Endometrial microvascular endothelial cells (primary cell): ENCODE measurements around the gene INSM1. TPM values are rescaled to one million over a fixed set of nuclear protein-coding genes. Genes with fewer than 3 reads are reported as not detected.
"Not testable (repeated sequence)": the region's sequence is repeated elsewhere in the genome, so short reads cannot be mapped to it uniquely, and the experiment has no call there.

ENCODE experiments used
- in situ Hi-C: cut with HindIII; loops from 2 replicates; pipeline ENCODE4 v1.10.0; 2017; ENCODE audit warnings: low sequenced_read_pairs, low pct_unique_long_range_greater_than_20kb; ENCODE audit errors: inconsistent ontology term
- total RNA-seq: library from RNA; depleted of rRNA; stranded (reverse); fragments of >200 nt; gene quantifications from one replicate; pipeline ENCODE4 v1.2.3, GENCODE V29; 2015; ENCODE audit errors: inconsistent ontology term

INSM1 gene, protein sequence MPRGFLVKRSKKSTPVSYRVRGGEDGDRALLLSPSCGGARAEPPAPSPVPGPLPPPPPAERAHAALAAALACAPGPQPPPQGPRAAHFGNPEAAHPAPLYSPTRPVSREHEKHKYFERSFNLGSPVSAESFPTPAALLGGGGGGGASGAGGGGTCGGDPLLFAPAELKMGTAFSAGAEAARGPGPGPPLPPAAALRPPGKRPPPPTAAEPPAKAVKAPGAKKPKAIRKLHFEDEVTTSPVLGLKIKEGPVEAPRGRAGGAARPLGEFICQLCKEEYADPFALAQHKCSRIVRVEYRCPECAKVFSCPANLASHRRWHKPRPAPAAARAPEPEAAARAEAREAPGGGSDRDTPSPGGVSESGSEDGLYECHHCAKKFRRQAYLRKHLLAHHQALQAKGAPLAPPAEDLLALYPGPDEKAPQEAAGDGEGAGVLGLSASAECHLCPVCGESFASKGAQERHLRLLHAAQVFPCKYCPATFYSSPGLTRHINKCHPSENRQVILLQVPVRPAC
- total RNA-seq = not detected

GRCh38 chr20:20367575-20368417 lies at the start of gene INSM1:
Gene INSM1 (plus strand): TSS chr20:20368104. CDS start chr20:20368268, 164 bp downstream.
- in situ Hi-C loops = no loop called here

- in situ Hi-C loops = no loop called here
Observed at GRCh38 chr20:20318365-20319161, 49.3 kb upstream of the INSM1 start.

DNA sequence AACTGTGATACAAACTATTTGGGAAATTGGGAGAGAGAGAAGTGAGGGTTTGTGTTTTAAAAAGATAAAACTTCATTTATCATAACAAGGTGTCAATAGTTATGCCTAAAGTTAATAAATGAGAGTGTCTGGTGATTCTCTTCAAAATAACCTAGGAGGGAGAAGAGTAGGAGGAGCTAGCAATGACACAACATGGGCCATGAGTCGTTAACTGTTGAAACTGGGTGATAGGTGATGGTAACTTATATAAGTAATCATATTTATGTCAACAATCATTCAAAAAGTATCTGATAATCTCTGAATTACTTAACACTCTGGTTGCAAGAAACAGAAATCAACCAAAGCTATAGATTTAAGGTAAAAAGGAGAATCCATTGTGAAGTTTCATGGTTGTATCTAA lies 46.8 kb upstream of the INSM1 start:
- in situ Hi-C loops = no loop called here

GRCh38 chr20:20321917-20322316 lies 46.0 kb upstream of the INSM1 start:
- in situ Hi-C loops = no loop called here

DNA sequence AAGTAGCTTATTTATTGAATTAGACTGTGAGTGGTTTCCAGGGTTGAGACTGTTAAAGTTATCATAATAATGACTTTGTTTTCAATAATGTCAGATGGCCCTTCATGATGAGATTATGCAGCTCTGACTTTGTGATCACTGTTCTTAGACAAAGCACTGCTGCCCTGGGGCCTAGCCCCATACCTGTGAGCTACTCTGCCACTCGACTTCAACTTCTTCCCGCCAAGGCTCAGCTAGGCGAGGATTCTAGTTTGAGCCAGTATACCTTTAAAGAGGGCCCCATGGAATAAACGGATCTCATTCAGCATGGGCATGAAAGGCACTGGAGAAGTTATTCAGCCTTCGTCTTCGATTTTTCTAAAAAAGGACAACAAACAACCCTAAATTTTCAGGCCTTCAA lies 45.0 kb upstream of the INSM1 start:
- in situ Hi-C loops = no loop called here

GRCh38 chr20:20327746-20328145 lies 40.2 kb upstream of the INSM1 start:
- in situ Hi-C loops = no loop called here

DNA sequence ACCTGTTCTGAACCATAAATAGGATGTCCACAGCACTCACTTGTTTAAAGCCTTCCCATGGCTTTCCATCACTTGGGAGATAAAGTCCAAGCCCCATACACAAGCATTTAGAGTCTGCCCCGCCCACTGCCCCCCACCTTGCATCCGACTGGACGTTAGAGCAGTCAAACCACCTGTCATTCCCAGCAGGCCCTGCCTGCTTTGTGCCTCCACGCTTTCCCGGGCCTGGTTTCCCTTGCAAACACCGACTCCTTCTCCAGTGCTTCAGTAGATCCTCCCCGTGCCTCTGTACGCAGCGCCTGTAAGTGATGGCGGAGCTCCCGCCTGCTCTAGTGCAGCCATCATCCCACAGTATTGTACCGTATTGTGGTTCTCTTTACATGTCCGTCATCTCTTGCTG lies 38.3 kb upstream of the INSM1 start:
- in situ Hi-C loops = no loop called here

GRCh38 chr20:20331156-20331555 lies 36.7 kb upstream of the INSM1 start:
- in situ Hi-C loops = no loop called here

- in situ Hi-C loops = no loop called here
Observed at GRCh38 chr20:20331817-20332216, 36.1 kb upstream of the INSM1 start.

GRCh38 chr20:20333866-20334265 lies 34.0 kb upstream of the INSM1 start:
- in situ Hi-C loops = no loop called here

GRCh38 chr20:20334489-20334888 lies 33.4 kb upstream of the INSM1 start:
- in situ Hi-C loops = no loop called here

DNA sequence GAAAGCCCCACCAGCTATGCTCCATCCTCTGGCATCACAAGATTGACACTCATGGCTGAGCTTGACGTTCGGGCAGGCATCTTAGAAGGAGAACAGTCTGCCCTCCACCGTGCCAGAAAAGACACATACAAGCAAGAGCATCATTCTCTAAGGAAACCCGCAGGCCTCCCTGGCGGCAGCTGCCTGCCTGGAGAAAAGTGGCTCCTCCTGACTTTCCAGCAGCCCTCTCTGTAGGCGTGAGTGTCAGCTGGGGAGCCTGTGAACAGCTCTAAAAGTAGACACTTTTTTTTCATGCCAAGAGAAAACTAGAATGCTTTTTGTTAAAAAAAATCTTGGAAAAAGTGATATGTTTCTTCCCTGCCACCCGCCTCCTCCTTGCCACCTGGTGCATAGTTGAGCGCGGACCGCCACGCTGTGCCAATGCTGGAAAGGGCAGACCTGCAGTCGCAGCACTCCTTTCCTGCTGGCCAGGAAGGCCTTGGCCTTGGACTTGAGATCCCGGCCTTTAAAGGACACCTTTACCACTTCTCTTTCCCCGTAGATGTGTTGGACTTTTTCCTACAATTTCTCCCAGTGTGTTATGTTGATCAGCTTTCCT lies 29.7 kb upstream of the INSM1 start:
- in situ Hi-C loops = no loop called here

GRCh38 chr20:20340443-20340842 lies 27.5 kb upstream of the INSM1 start:
- in situ Hi-C loops = no loop called here

DNA sequence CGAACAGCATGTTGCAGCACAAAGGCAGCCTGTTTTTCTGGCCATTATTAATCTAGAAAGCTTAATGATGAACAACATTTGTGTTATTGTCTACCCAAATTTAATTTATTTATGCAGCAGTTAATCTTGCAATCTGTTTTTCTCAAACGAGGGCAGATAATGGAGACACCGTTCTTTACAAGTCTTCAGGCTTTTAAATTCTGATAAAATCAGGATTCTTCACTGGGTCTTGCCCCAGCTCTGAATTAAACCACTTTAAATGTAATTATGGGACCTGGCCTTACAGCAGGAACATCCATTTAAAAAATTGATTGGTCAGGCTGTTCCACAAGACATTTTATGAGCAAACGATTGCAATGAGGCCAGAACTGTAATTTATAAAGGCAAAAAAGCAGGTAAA lies 26.5 kb upstream of the INSM1 start:
- in situ Hi-C loops = no loop called here

GRCh38 chr20:20342066-20342465 lies 25.8 kb upstream of the INSM1 start:
- in situ Hi-C loops = no loop called here

- in situ Hi-C loops = no loop called here
Observed at GRCh38 chr20:20343932-20344331, 24.0 kb upstream of the INSM1 start.

- in situ Hi-C loops = no loop called here
Observed at GRCh38 chr20:20344476-20344875, 23.4 kb upstream of the INSM1 start.

- in situ Hi-C loops = no loop called here
Observed at GRCh38 chr20:20353576-20353975, 14.3 kb upstream of the INSM1 start.

GRCh38 chr20:20355503-20355902 lies 12.4 kb upstream of the INSM1 start:
- in situ Hi-C loops = not testable (repeated sequence)
